H1 (cell line): ENCODE measurements around the gene TRMT61A. TPM values are rescaled to one million over a fixed set of nuclear protein-coding genes. Genes with fewer than 3 reads are reported as not detected.

ENCODE experiments used
- CTCF ChIA-PET: fragments of 300-600 bp; sonication (Branson Sonifier 250); formaldehyde crosslinking; loops from one replicate; lab custom pipeline; 2021; ENCODE audit not compliant: partially characterized antibody; lab: Charles Lee
- POLR2A ChIA-PET: fragments of 300-600 bp; sonication (Branson Sonifier 250); formaldehyde crosslinking; loops from one replicate; lab custom pipeline; 2021; ENCODE audit warnings: inconsistent platforms; ENCODE audit not compliant: partially characterized antibody; lab: Charles Lee
- DNase-seq, 2 experiments: peaks; one replicate each; pipeline versions ENCODE4 v3.0.0 to v3.0.0-alpha.2; 2010 to 2022; ENCODE audit warnings: low spot score in 2 of 2, low read depth in 1 of 2, mixed read lengths in 1 of 2
- FAIRE-seq: peaks from 2 replicates; lab custom pipeline; 2011; peaks lifted over from hg19 to GRCh38; lab: Jason Lieb, UNC
- H2AFZ ChIP-seq: 2 replicates; pipeline ENCODE4 v1.8.1; 2012; ENCODE audit warnings: low read length, inconsistent platforms
- H2AK5ac ChIP-seq: 2 replicates; pipeline ENCODE4 v1.6.1; 2013; ENCODE audit warnings: low read depth, low read length
- H2BK120ac ChIP-seq: replicated peaks from 2 replicates; pipeline ENCODE3; 2013; ENCODE audit warnings: low read depth, low read length, inconsistent platforms
- H2BK12ac ChIP-seq: 2 replicates; pipeline ENCODE4 v1.6.1; 2013; ENCODE audit warnings: low read depth, low read length
- H2BK15ac ChIP-seq: 2 replicates; pipeline ENCODE4 v1.6.1; 2013; ENCODE audit warnings: low read length
- H2BK20ac ChIP-seq: 2 replicates; pipeline ENCODE4 v1.6.1; 2013; ENCODE audit warnings: low read length
- H2BK5ac ChIP-seq: 2 replicates; pipeline ENCODE4 v1.6.1; 2013; ENCODE audit warnings: low read depth, low read length
- H3K14ac ChIP-seq: 2 replicates; pipeline ENCODE4 v1.6.1; 2013; ENCODE audit warnings: inconsistent platforms; ENCODE audit not compliant: insufficient read length
- H3K18ac ChIP-seq: 2 replicates; pipeline ENCODE4 v1.6.1; 2013; ENCODE audit warnings: low read length; ENCODE audit errors: extremely low read depth
- H3K23ac ChIP-seq: 2 replicates; pipeline ENCODE4 v1.6.1; 2013; ENCODE audit warnings: inconsistent platforms; ENCODE audit not compliant: insufficient read length
- H3K23me2 ChIP-seq: 2 replicates; pipeline ENCODE4 v1.6.1; 2013; ENCODE audit warnings: low read depth, low read length
- H3K27ac ChIP-seq: 2 replicates; pipeline ENCODE4 v1.6.1; 2011; ENCODE audit warnings: low read depth, low read length, inconsistent platforms
- H3K27me3 ChIP-seq, 4 experiments: replicated peaks in 1 of 4; 1 replicate in 1 of 4; 2 replicates in 3 of 4; pipeline versions ENCODE4 v1.6.1 to v1.8.1; 2011 to 2013; ENCODE audit warnings: low read length in 3 of 4, mild to moderate bottlenecking in 3 of 4, inconsistent platforms in 2 of 4, mixed read lengths in 2 of 4, moderate library complexity in 1 of 4; ENCODE audit not compliant: control insufficient read depth in 3 of 4, insufficient read depth in 3 of 4; ENCODE audit errors: extremely low read depth in 1 of 4
- H3K36me3 ChIP-seq, 4 experiments: 2 replicates each; pipeline versions ENCODE4 v1.6.1 to v1.8.1; 2011 to 2013; ENCODE audit warnings: mild to moderate bottlenecking in 4 of 4, low read length in 3 of 4, moderate library complexity in 2 of 4, control low read depth in 1 of 4, inconsistent platforms in 1 of 4; ENCODE audit not compliant: insufficient read depth in 4 of 4, control insufficient read depth in 2 of 4
- H3K4ac ChIP-seq: replicated peaks from 2 replicates; pipeline ENCODE3; 2013; ENCODE audit warnings: low read length, low read depth, mixed read lengths, inconsistent platforms; ENCODE audit not compliant: insufficient read length
- H3K4me1 ChIP-seq, 4 experiments: replicated peaks in 1 of 4; 1 replicate in 1 of 4; 2 replicates in 3 of 4; pipeline versions ENCODE4 v1.6.1 to v1.8.1; 2011 to 2013; ENCODE audit warnings: low read length in 3 of 4, inconsistent platforms in 2 of 4, mixed read lengths in 1 of 4; ENCODE audit not compliant: insufficient read depth in 4 of 4, control insufficient read depth in 3 of 4
- H3K4me2 ChIP-seq, 2 experiments: 2 replicates each; pipeline versions ENCODE4 v1.6.1 to v1.8.1; 2011 to 2013; ENCODE audit warnings: low read depth in 2 of 2, low read length in 2 of 2, control low read depth in 1 of 2, inconsistent platforms in 1 of 2, mild to moderate bottlenecking in 1 of 2; ENCODE audit not compliant: insufficient read depth in 1 of 2
- H3K4me3 ChIP-seq, 4 experiments: fragments of 200-600, 300-600 bp in 1 of 4; sonication (generic), shearing (Covaris generic), sonication (Bioruptor Twin) in 1 of 4; 2 replicates each; pipeline versions ENCODE4 v1.5.1 to v1.8.1; 2011 to 2016; ENCODE audit warnings: low read length in 4 of 4, low read depth in 3 of 4, control low read depth in 2 of 4, inconsistent platforms in 2 of 4, mild to moderate bottlenecking in 2 of 4, mixed read lengths in 1 of 4, moderate library complexity in 1 of 4; ENCODE audit not compliant: insufficient read depth in 2 of 4; ENCODE audit errors: extremely low read depth in 1 of 4
- H3K56ac ChIP-seq: replicated peaks from 2 replicates; pipeline ENCODE3; 2013; ENCODE audit warnings: low read depth, mild to moderate bottlenecking, mixed read lengths, low read length, inconsistent platforms; ENCODE audit not compliant: insufficient read length
- H3K79me1 ChIP-seq: 2 replicates; pipeline ENCODE4 v1.6.1; 2013; ENCODE audit warnings: low read depth, low read length, control low read depth
- H3K79me2 ChIP-seq, 2 experiments: 2 replicates each; pipeline versions ENCODE4 v1.6.1 to v1.8.1; 2012 to 2013; ENCODE audit warnings: low read length in 2 of 2, mild to moderate bottlenecking in 2 of 2, inconsistent platforms in 1 of 2; ENCODE audit not compliant: insufficient read depth in 2 of 2, control insufficient read depth in 1 of 2
- H3K9ac ChIP-seq, 4 experiments: replicated peaks in 1 of 4; 1 replicate in 1 of 4; 2 replicates in 3 of 4; pipeline versions ENCODE4 v1.6.1 to v1.8.1; 2011 to 2013; ENCODE audit warnings: low read depth in 3 of 4, low read length in 3 of 4, control low read depth in 2 of 4, mild to moderate bottlenecking in 2 of 4, moderate library complexity in 2 of 4, inconsistent platforms in 1 of 4; ENCODE audit errors: extremely low read depth in 1 of 4
- H3K9me3 ChIP-seq, 2 experiments: 2 replicates each; pipeline versions ENCODE4 v1.6.1 to v1.8.1; 2012 to 2013; ENCODE audit warnings: mild to moderate bottlenecking in 2 of 2, moderate library complexity in 2 of 2, control low read depth in 1 of 2, inconsistent platforms in 1 of 2, low read depth in 1 of 2, low read length in 1 of 2, mixed read lengths in 1 of 2; ENCODE audit not compliant: insufficient read depth in 2 of 2
- H4K20me1 ChIP-seq, 2 experiments: replicated peaks in 1 of 2; 2 replicates each; pipeline versions ENCODE3 to v1.8.1; 2011 to 2013; ENCODE audit warnings: inconsistent platforms in 2 of 2, low read length in 2 of 2, mild to moderate bottlenecking in 1 of 2; ENCODE audit not compliant: insufficient read depth in 2 of 2, control insufficient read depth in 1 of 2
- H4K5ac ChIP-seq: 2 replicates; pipeline ENCODE4 v1.6.1; 2013; ENCODE audit warnings: low read length, low read depth, mixed read lengths, inconsistent platforms; ENCODE audit not compliant: insufficient read length
- H4K8ac ChIP-seq: 2 replicates; pipeline ENCODE4 v1.8.0; 2013; ENCODE audit warnings: mild to moderate bottlenecking, moderate library complexity, low read length, inconsistent platforms; ENCODE audit not compliant: insufficient read depth; ENCODE audit errors: extremely low read depth
- H4K91ac ChIP-seq: replicated peaks from 2 replicates; pipeline ENCODE3; 2013; ENCODE audit warnings: low read length, mixed read lengths, inconsistent platforms; ENCODE audit not compliant: insufficient read length
- POLR2AphosphoS5 ChIP-seq: IDR thresholded peaks from 2 replicates; pipeline ENCODE4 v1.6.1; 2011; ENCODE audit warnings: low read depth, low read length
- WGBS, 2 experiments: shearing (Covaris generic) in 1 of 2; methylation state at CpG; one replicate each; pipeline versions ENCODE4 v1.1.6 to v1.1.7; 2013 to 2015; ENCODE audit warnings: low lambda C conversion rate in 2 of 2, mixed read lengths in 2 of 2, inconsistent platforms in 1 of 2, low coverage in 1 of 2, missing lambda C conversion rate in 1 of 2; ENCODE audit not compliant: insufficient replicate concordance in 2 of 2, insufficient coverage in 1 of 2, insufficient read length in 1 of 2; ENCODE audit errors: extremely low coverage in 1 of 2, missing lambda C conversion rate in 1 of 2; 5-methylcytosine and 5-hydroxymethylcytosine counted together
- polyA plus RNA-seq, 7 experiments: library from polyadenylated mRNA; depleted of rRNA in 3 of 7; stranded (reverse) in 5 of 7; unstranded in 2 of 7; fragments of >200 nt in 5 of 7; fragments of 200-250 nt in 2 of 7; gene quantifications; 1 replicate in 5 of 7; 2 replicates in 1 of 7; 4 replicates in 1 of 7; pipeline versions ENCODE4 v1.2.1 to v1.2.3, GENCODE V29; 2011 to 2013; ENCODE audit warnings: missing spikeins in 2 of 7, mixed read lengths in 2 of 7
- total RNA-seq: library from RNA; stranded (reverse); fragmentation: NEBNext Ultra II Directional; extraction: Animal tissue kit (Norgen Biotek cat#: 25700); gene quantifications from 2 replicates; pipeline ENCODE4 v1.2.1, GENCODE V29; 2021

TRMT61A gene
- total and polyA plus RNA-seq, 2 of the 8 experiments (the other 6 are each of a cell fraction or from before 2014, with no cell fraction given) = 15.8 to 19.0 TPM

DNA sequence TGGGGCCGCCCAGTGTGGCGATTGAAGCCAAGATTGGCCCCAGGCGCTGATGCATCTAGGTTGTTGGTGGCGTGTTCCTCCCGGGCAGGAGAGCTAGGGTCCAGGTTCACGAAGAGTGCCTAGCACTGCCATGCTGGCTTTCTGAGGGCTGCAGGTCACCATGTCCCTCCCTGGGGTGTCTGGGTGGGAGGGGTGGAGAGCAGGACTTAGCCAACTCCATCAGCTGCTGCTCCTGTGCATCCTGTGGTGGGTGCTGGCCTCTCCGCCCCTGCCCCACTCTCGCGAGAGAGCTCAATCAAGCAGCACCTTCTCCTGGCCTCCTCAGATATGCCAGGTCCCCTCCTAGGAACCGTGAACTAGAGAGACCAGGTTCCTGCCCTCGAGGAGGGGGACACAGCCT lies 1.8 kb downstream of the TRMT61A start:
- Histone ChIP-seq H4K8ac (no peak overlapping the region), H3K18ac (no peak overlapping the region), H3K27ac (no peak overlapping the region), H4K20me1 (peaks cover 13 to 37% of the 10 kb centered on the region in 2 experiments), H3K27me3 (peaks cover 0 to 5% (median 0%) of the 10 kb centered on the region in 4 experiments; a peak in 2 of 7 replicates), H2BK120ac (no peak overlapping the region), H3K9me3 (no peaks in the 10 kb centered on the region), H3K36me3 (peaks cover 0 to 17% (median 1%) of the 10 kb centered on the region in 4 experiments; a peak in 3 of 8 replicates), H3K4me3 (no peak overlapping the region), H3K23ac (no peak overlapping the region), H3K9ac (no peak overlapping the region), H4K5ac (no peak overlapping the region), H3K23me2 (peaks cover 8% of the 10 kb centered on the region; the same call in 1 of the 2 replicates), H3K4me2 (no peak overlapping the region; a peak in 1 of 4 replicates), H2BK12ac (no peak overlapping the region), H3K4me1 (peaks cover 0 to 12% (median 10%) of the 10 kb centered on the region in 4 experiments; a peak in 6 of 7 replicates), H2AFZ (no peak overlapping the region), H3K14ac (no peak overlapping the region), H3K79me1 (peaks cover 24% of the 10 kb centered on the region), H2AK5ac (no peak overlapping the region), H4K91ac (no peak overlapping the region), H3K4ac (no peak overlapping the region), H3K79me2 (peaks cover 5 to 20% of the 10 kb centered on the region in 2 experiments; a peak in 3 of 4 replicates), H2BK15ac (no peak overlapping the region), H3K56ac (no peak overlapping the region), H2BK5ac (no peak overlapping the region), H2BK20ac (no peak overlapping the region)
- DNase-seq = no peak
- no peak for TF ChIP-seq POLR2AphosphoS5
- CTCF ChIA-PET = interaction anchor here (1.1 to 28.8 kb wide), 3 partner anchors 16 to 426 kb away, joined by 3 to 921 read pairs (median 230); partner anchors contain the start of gene CKB
- POLR2A ChIA-PET = interaction anchor here (0.6 to 29.8 kb wide), 8 partner anchors 10 to 103 kb away, joined by 3 to 844 read pairs (median 6); partner anchors contain the start of genes BAG5 and CKB
- WGBS, 2 experiments = 91% methylated on average over 11 of the region's 11 CpGs; no CpG with 5 or more reads in 1 of the 2 experiments
- no peak for FAIRE-seq
